Spleen (tissue), 7 donors: ENCODE data around the gene NAMPT.

Experiments
- POLR2A ChIP-seq, 3 donors: fragments of 450-650 bp; IDR thresholded peaks; one replicate each; pipeline ENCODE4 v1.5.1; 2017; ENCODE audit warnings: antibody characterized with exemption in 3 of 3, mild to moderate bottlenecking in 1 of 3
- TF ChIP-seq, protein P1 (sequence below), 11 experiments: fragments of 200-600 bp in 7 of 11; fragments of 450-650 bp in 4 of 11; sonication (generic) in 4 of 11; IDR thresholded peaks in 8 of 11; conservative IDR thresholded peaks in 3 of 11; 1 replicate in 7 of 11; 2 replicates in 4 of 11; pipeline versions ENCODE4 v1.4.0 to v1.8.0; 2016 to 2021; ENCODE audit warnings: antibody characterized with exemption in 11 of 11, inconsistent platforms in 4 of 11, mild to moderate bottlenecking in 1 of 11
- donor health status: DM: no; HTN: no; CAD: no; lungs with moderate emphysema.
- donor health status: DM: no; HTN: no; CAD: no.
- donor health status: DM: no; HTN: no; CAD: no.

DNA sequence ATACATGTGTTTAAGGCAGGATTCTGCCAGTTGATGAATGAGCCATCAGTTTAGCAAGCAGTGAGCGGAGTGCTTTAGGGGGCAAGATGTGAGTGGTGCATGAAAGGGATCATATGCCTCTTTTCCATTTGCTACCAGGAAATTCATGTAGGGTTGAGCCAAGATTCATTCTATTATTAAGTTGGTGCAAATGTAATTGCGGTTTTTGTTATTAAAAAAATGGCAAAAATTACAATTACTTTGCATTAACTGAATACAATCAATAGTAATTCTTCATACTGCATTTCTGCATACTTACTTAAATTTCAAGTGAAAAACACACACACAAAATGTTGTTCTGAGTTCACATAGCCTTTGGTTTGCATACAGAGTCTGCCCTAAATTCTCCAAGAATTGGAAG is 30.1 kb upstream of the NAMPT start:
- TF ChIP-seq, protein P1, sequence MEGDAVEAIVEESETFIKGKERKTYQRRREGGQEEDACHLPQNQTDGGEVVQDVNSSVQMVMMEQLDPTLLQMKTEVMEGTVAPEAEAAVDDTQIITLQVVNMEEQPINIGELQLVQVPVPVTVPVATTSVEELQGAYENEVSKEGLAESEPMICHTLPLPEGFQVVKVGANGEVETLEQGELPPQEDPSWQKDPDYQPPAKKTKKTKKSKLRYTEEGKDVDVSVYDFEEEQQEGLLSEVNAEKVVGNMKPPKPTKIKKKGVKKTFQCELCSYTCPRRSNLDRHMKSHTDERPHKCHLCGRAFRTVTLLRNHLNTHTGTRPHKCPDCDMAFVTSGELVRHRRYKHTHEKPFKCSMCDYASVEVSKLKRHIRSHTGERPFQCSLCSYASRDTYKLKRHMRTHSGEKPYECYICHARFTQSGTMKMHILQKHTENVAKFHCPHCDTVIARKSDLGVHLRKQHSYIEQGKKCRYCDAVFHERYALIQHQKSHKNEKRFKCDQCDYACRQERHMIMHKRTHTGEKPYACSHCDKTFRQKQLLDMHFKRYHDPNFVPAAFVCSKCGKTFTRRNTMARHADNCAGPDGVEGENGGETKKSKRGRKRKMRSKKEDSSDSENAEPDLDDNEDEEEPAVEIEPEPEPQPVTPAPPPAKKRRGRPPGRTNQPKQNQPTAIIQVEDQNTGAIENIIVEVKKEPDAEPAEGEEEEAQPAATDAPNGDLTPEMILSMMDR (IDR thresholded peaks at IDR 0.05 in 8 of 11, conservative IDR thresholded peaks at IDR 0.05 in 3 of 11) = no peak
- TF ChIP-seq POLR2A (IDR thresholded peaks at IDR 0.05) = no peak
